ENCODE measurements around the gene INTS6.

INTS6 gene

DNA sequence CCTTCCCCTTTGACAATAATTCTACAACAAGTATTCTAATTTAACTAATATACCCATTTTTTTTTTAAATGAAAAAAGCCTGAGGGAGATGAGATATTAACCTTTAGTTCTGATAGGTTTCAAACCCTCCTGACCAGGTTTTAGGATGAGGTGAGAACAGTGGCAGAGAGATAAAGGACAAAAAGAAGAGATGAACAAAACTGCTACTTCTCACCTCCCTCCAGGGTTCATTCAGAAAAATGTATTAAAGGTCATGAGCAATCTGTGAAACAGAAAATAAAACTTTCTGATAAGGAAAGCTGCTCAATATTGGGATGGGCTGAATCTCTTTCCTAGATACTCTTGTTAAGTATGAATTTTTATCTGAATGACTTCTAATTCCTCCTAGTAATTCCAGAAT, 89.2 kb downstream of the INTS6 start:
- Histone ChIP-seq H3K27me3 (replicated peaks in 2 of 5; ENCODE audit: control insufficient read depth in 4 of 5, insufficient read depth in 5 of 5, low read length in 4 of 5) (no peaks in the 10 kb centered on the region), H3K9me3 (ENCODE audit: control extremely low read depth in 1 of 5, control insufficient read depth in 4 of 5, insufficient read depth in 2 of 5, low read depth in 1 of 5, low read length in 4 of 5) (no peaks in the 10 kb centered on the region), H3K4me3 (ENCODE audit: control insufficient read depth in 1 of 7, extremely low read depth in 1 of 7, insufficient read depth in 4 of 7, low read depth in 2 of 7, low read length in 6 of 7) (no peak overlapping the region), H3K4me1 (ENCODE audit: control extremely low read depth in 1 of 4, control insufficient read depth in 4 of 4, insufficient read depth in 4 of 4, low read length in 3 of 4) (peaks cover 7 to 25% (median 11%) of the 10 kb centered on the region in 4 experiments), H3K36me3 (ENCODE audit: control insufficient read depth in 4 of 4, insufficient read depth in 4 of 4, low read length in 3 of 4) (peaks cover 5 to 38% (median 12%) of the 10 kb centered on the region in 4 experiments), H3K27ac (ENCODE audit: insufficient read depth in 1 of 2, low read depth in 1 of 2, low read length in 2 of 2, poor library complexity in 1 of 2, severe bottlenecking in 2 of 2) (no peak overlapping the region)
- POLR2A ChIA-PET = no interaction called here
- DNase-seq = no peak
- CTCF ChIA-PET = no interaction called here

DNA sequence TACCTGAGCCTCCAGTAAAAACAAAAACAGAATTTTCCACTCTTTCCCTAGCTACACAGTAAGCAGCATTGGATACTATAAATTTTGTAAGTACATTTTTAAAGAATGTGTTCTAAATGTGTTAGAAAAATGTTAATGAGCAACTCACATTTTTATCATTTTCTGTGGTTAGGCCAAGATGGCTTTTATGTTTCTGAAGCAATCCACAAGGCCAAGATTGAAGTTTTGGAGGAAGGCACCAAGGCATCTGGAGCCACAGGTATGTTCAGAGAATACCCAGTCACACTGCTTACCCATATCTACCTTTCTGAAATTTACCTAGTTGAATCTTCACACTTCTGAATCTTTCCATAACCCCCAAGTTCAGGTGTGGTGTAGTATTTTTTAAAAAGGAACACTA, 91.7 kb downstream of the INTS6 start:
- no peak for DNase-seq
- H3K36me3 ChIP-seq (ENCODE audit: control insufficient read depth in 4 of 4, insufficient read depth in 4 of 4, low read length in 3 of 4) = peaks cover 0 to 18% (median 3%) of the 10 kb centered on the region in 4 experiments
- CTCF ChIA-PET = no interaction called here

DNA sequence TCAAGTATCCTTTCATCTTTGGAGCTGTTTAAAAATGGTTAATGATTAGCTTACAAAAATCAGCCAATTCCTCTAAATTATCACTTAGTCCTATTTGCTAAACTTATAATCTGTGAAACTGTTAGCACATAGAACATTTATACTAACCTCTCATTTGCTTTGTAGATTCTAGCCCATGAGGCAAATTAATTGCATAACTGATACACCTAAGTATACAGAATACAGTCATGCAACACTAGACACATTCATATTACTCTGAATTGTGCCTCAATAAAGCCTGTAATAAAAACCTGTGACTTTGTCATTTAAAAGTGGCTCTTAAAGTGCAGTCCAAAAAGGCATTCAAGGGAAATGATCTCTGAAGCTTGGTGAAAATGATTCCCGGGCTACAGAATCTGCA, 92.3 kb downstream of the INTS6 start:
- Histone ChIP-seq H3K4me1 (ENCODE audit: control extremely low read depth in 1 of 4, control insufficient read depth in 4 of 4, insufficient read depth in 4 of 4, low read length in 3 of 4) (peaks cover 7 to 17% (median 11%) of the 10 kb centered on the region in 4 experiments), H3K4me3 (ENCODE audit: control insufficient read depth in 1 of 7, extremely low read depth in 1 of 7, insufficient read depth in 4 of 7, low read depth in 2 of 7, low read length in 6 of 7) (no peak overlapping the region), H3K27me3 (replicated peaks in 2 of 5; ENCODE audit: control insufficient read depth in 4 of 5, insufficient read depth in 5 of 5, low read length in 4 of 5) (no peaks in the 10 kb centered on the region), H3K36me3 (ENCODE audit: control insufficient read depth in 4 of 4, insufficient read depth in 4 of 4, low read length in 3 of 4) (peaks cover 0 to 18% (median 3%) of the 10 kb centered on the region in 4 experiments), H3K27ac (ENCODE audit: insufficient read depth in 1 of 2, low read depth in 1 of 2, low read length in 2 of 2, poor library complexity in 1 of 2, severe bottlenecking in 2 of 2) (no peak overlapping the region), H3K9me3 (ENCODE audit: control extremely low read depth in 1 of 5, control insufficient read depth in 4 of 5, insufficient read depth in 2 of 5, low read depth in 1 of 5, low read length in 4 of 5) (no peaks in the 10 kb centered on the region)
- no peak for DNase-seq
- CTCF ChIA-PET = no interaction called here
- POLR2A ChIA-PET = no interaction called here
- WGBS (ENCODE audit: insufficient coverage) = no CpG with 5 or more reads among the region's 1 CpG

More for the DNA sequence above, 91.7 kb downstream of the INTS6 start:
- POLR2A ChIA-PET = no interaction called here
- no peaks in the 10 kb centered on the region for H3K27me3 ChIP-seq (replicated peaks in 2 of 5; ENCODE audit: control insufficient read depth in 4 of 5, insufficient read depth in 5 of 5, low read length in 4 of 5)
- H3K4me3 ChIP-seq (ENCODE audit: control insufficient read depth in 1 of 7, extremely low read depth in 1 of 7, insufficient read depth in 4 of 7, low read depth in 2 of 7, low read length in 6 of 7) = no peak overlapping the region
- H3K27ac ChIP-seq (ENCODE audit: insufficient read depth in 1 of 2, low read depth in 1 of 2, low read length in 2 of 2, poor library complexity in 1 of 2, severe bottlenecking in 2 of 2) = no peak overlapping the region
- H3K9me3 ChIP-seq (ENCODE audit: control extremely low read depth in 1 of 5, control insufficient read depth in 4 of 5, insufficient read depth in 2 of 5, low read depth in 1 of 5, low read length in 4 of 5) = no peaks in the 10 kb centered on the region
- H3K4me1 ChIP-seq (ENCODE audit: control extremely low read depth in 1 of 4, control insufficient read depth in 4 of 4, insufficient read depth in 4 of 4, low read length in 3 of 4) = peaks cover 7 to 18% (median 11%) of the 10 kb centered on the region in 4 experiments

DNA sequence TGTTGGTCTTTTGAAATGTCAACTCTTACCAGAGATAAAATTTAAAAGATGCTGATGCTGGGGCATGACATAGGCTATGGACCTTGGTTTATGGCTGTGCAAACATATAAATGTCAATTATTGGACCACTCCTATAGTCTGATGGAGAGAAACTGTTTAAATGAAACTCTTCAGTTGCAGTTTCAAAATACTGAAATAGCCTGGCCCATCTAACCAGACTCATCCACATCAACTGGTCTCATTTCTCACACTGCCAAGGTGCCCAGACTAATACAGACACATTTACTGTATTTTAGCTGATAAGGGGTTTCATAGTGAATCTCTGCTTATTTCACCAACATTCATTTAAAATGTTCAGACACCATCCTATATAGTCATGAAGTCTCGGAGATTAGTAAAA, 93.5 kb downstream of the INTS6 start:
- no peak overlapping the region for H3K4me3 ChIP-seq (ENCODE audit: control insufficient read depth in 1 of 7, extremely low read depth in 1 of 7, insufficient read depth in 4 of 7, low read depth in 2 of 7, low read length in 6 of 7)
- H3K9me3 ChIP-seq (ENCODE audit: control extremely low read depth in 1 of 5, control insufficient read depth in 4 of 5, insufficient read depth in 2 of 5, low read depth in 1 of 5, low read length in 4 of 5) = no peaks in the 10 kb centered on the region
- POLR2A ChIA-PET = no interaction called here
- H3K27ac ChIP-seq (ENCODE audit: insufficient read depth in 1 of 2, low read depth in 1 of 2, low read length in 2 of 2, poor library complexity in 1 of 2, severe bottlenecking in 2 of 2) = no peak overlapping the region
- CTCF ChIA-PET = no interaction called here
- H3K4me1 ChIP-seq (ENCODE audit: control extremely low read depth in 1 of 4, control insufficient read depth in 4 of 4, insufficient read depth in 4 of 4, low read length in 3 of 4) = peaks cover 0 to 7% (median 4%) of the 10 kb centered on the region in 4 experiments
- DNase-seq = no peak
- peaks cover 0 to 12% (median 3%) of the 10 kb centered on the region in 4 experiments for H3K36me3 ChIP-seq (ENCODE audit: control insufficient read depth in 4 of 4, insufficient read depth in 4 of 4, low read length in 3 of 4)
- H3K27me3 ChIP-seq (replicated peaks in 2 of 5; ENCODE audit: control insufficient read depth in 4 of 5, insufficient read depth in 5 of 5, low read length in 4 of 5) = no peaks in the 10 kb centered on the region
- no CpG with 5 or more reads among the region's 1 CpG for WGBS (ENCODE audit: insufficient coverage)

DNA sequence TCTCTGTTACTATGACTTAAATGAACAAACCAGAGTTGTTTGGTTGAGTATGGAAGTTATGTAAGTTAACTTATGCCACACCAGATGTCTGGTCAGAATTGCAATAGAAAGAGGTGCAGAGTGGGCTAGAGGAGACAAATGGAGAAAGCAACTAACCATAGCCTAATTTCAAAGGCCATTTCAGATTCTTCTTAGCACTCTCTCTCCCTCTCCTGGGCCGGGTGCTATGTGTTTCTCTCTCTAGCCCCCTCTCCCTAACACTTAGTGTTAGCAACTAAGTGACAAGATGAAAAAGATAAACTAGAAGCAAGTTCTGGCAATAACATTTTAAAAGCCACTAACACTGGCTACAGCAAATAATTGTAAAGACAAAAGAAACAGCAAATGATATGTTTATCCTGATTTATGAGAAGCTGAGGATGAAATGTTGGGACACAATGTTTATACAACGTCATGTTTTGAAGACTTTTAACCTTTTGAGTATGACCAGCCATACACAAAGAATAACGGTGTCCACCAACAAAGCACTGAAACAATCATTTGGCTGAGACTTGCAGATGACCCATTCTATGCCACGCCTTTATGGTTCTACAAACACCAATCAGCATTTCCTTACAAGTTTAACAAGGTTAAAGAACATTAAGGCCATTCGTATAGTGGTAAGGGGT, 94.8 kb downstream of the INTS6 start:
- Histone ChIP-seq H3K27me3 (replicated peaks in 2 of 5; ENCODE audit: control insufficient read depth in 4 of 5, insufficient read depth in 5 of 5, low read length in 4 of 5) (no peaks in the 10 kb centered on the region), H3K4me3 (ENCODE audit: control insufficient read depth in 1 of 7, extremely low read depth in 1 of 7, insufficient read depth in 4 of 7, low read depth in 2 of 7, low read length in 6 of 7) (no peak overlapping the region), H3K36me3 (ENCODE audit: control insufficient read depth in 4 of 4, insufficient read depth in 4 of 4, low read length in 3 of 4) (peaks cover 0 to 7% (median 3%) of the 10 kb centered on the region in 4 experiments), H3K9me3 (ENCODE audit: control extremely low read depth in 1 of 5, control insufficient read depth in 4 of 5, insufficient read depth in 2 of 5, low read depth in 1 of 5, low read length in 4 of 5) (no peaks in the 10 kb centered on the region), H3K27ac (ENCODE audit: insufficient read depth in 1 of 2, low read depth in 1 of 2, low read length in 2 of 2, poor library complexity in 1 of 2, severe bottlenecking in 2 of 2) (no peak overlapping the region), H3K4me1 (ENCODE audit: control extremely low read depth in 1 of 4, control insufficient read depth in 4 of 4, insufficient read depth in 4 of 4, low read length in 3 of 4) (no peaks in the 10 kb centered on the region)
- no peak for DNase-seq
- WGBS (ENCODE audit: insufficient coverage) = 100% methylated on average over 2 of the region's 5 CpGs
- POLR2A ChIA-PET = no interaction called here
- CTCF ChIA-PET = interaction anchor here (1.2 kb wide), 1 partner anchor 70 kb away, joined by 3 read pairs; no protein-coding TSS in a partner anchor

DNA sequence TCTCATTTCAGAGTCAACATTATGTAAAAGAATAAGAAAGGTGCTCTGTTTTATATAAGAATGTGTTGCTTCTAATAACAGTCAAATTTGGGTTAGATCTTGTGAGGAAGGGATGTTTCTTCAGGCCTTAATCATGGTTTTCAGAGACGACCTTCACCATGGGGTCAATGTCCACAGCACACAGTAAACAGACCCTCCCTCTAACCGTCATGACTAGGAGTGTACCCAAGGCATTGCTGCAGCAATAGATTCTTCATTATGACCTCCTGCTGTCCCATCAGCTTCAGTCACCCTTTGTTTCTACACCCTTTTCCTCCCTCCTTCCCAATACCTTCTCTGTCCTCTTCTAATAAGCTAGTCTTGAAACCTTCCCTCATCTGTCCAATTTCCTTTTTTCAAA, 97.6 kb downstream of the INTS6 start:
- H3K4me1 ChIP-seq (ENCODE audit: control extremely low read depth in 1 of 4, control insufficient read depth in 4 of 4, insufficient read depth in 4 of 4, low read length in 3 of 4) = no peaks in the 10 kb centered on the region
- H3K27me3 ChIP-seq (replicated peaks in 2 of 5; ENCODE audit: control insufficient read depth in 4 of 5, insufficient read depth in 5 of 5, low read length in 4 of 5) = no peaks in the 10 kb centered on the region
- no peak overlapping the region for H3K27ac ChIP-seq (ENCODE audit: insufficient read depth in 1 of 2, low read depth in 1 of 2, low read length in 2 of 2, poor library complexity in 1 of 2, severe bottlenecking in 2 of 2)
- ChIA-PET POLR2A (no interaction called here), CTCF (no interaction called here)
- WGBS (ENCODE audit: insufficient coverage) = 100% methylated on average over 2 of the region's 2 CpGs
- no peaks in the 10 kb centered on the region for H3K9me3 ChIP-seq (ENCODE audit: control extremely low read depth in 1 of 5, control insufficient read depth in 4 of 5, insufficient read depth in 2 of 5, low read depth in 1 of 5, low read length in 4 of 5)
- peaks cover 0 to 2% (median 0%) of the 10 kb centered on the region in 4 experiments for H3K36me3 ChIP-seq (ENCODE audit: control insufficient read depth in 4 of 4, insufficient read depth in 4 of 4, low read length in 3 of 4)
- H3K4me3 ChIP-seq (ENCODE audit: control insufficient read depth in 1 of 7, extremely low read depth in 1 of 7, insufficient read depth in 4 of 7, low read depth in 2 of 7, low read length in 6 of 7) = no peak overlapping the region
- DNase-seq = no peak

DNA sequence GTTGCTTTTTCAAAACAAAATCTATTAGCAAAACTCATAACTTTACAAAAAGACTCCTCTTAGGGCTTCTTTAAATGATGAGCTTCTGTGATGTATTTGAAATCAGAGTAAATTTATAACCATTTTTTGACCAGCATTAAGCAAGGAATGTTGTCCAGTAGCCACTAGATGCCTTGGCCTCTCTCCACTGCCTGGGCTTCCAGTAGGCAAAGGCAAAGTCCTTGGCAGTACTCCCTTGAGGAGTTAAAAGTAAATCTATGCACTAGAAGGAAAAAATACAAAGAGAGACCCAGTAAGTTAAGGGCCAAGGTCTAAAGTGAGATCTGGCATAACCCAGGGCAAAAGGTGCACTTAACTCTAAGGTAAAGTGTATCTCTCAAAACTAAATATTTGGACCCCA, 103.8 kb downstream of the INTS6 start:
- Histone ChIP-seq H3K27ac (ENCODE audit: insufficient read depth in 1 of 2, low read depth in 1 of 2, low read length in 2 of 2, poor library complexity in 1 of 2, severe bottlenecking in 2 of 2) (no peak overlapping the region), H3K9me3 (ENCODE audit: control extremely low read depth in 1 of 5, control insufficient read depth in 4 of 5, insufficient read depth in 2 of 5, low read depth in 1 of 5, low read length in 4 of 5) (no peaks in the 10 kb centered on the region), H3K27me3 (replicated peaks in 2 of 5; ENCODE audit: control insufficient read depth in 4 of 5, insufficient read depth in 5 of 5, low read length in 4 of 5) (no peaks in the 10 kb centered on the region), H3K4me1 (ENCODE audit: control extremely low read depth in 1 of 4, control insufficient read depth in 4 of 4, insufficient read depth in 4 of 4, low read length in 3 of 4) (peaks cover 0 to 1% (median 0%) of the 10 kb centered on the region in 4 experiments), H3K36me3 (ENCODE audit: control insufficient read depth in 4 of 4, insufficient read depth in 4 of 4, low read length in 3 of 4) (no peaks in the 10 kb centered on the region), H3K4me3 (ENCODE audit: control insufficient read depth in 1 of 7, extremely low read depth in 1 of 7, insufficient read depth in 4 of 7, low read depth in 2 of 7, low read length in 6 of 7) (no peak overlapping the region)
- POLR2A ChIA-PET = no interaction called here
- no peak for DNase-seq
- CTCF ChIA-PET = no interaction called here

All from common myeloid progenitor, CD34-positive (primary cell).